GM19351 (cell line): ENCODE results near the gene FNDC3B.

ENCODE experiments used
- ATAC-seq: cut with Tn5 transposase; IDR thresholded peaks from one replicate; pipeline ENCODE4 v1.9.1; 2021; ENCODE audit warnings: mild to moderate bottlenecking, moderate library complexity; ENCODE audit not compliant: unreplicated experiment

The FNDC3B gene

GRCh38 chr3:172184106-172184822, 144.9 kb downstream of the FNDC3B start:
- no peak for ATAC-seq

GRCh38 chr3:172185907-172186306, 146.5 kb downstream of the FNDC3B start:
- no peak for ATAC-seq

- no peak for ATAC-seq
Observed at GRCh38 chr3:172186607-172187006, 147.2 kb downstream of the FNDC3B start.

GRCh38 chr3:172187511-172187910, 148.1 kb downstream of the FNDC3B start:
- ATAC-seq = no peak

GRCh38 chr3:172188511-172188910, 149.1 kb downstream of the FNDC3B start:
- ATAC-seq = no peak

- no peak for ATAC-seq
Observed at GRCh38 chr3:172189213-172189612, 149.8 kb downstream of the FNDC3B start.

- no peak for ATAC-seq
Observed at GRCh38 chr3:172189987-172190603, 150.7 kb downstream of the FNDC3B start.

GRCh38 chr3:172190980-172191379, 151.6 kb downstream of the FNDC3B start:
- no peak for ATAC-seq

GRCh38 chr3:172191629-172192028, 152.3 kb downstream of the FNDC3B start:
- no peak for ATAC-seq

GRCh38 chr3:172192830-172193415, 153.5 kb downstream of the FNDC3B start:
- ATAC-seq = no peak

- no peak for ATAC-seq
Observed at GRCh38 chr3:172193436-172193835, 154.1 kb downstream of the FNDC3B start.

- no peak for ATAC-seq
Observed at GRCh38 chr3:172194702-172195406, 155.5 kb downstream of the FNDC3B start.

GRCh38 chr3:172195407-172195754, 156.0 kb downstream of the FNDC3B start:
- ATAC-seq = no peak

GRCh38 chr3:172197344-172197743, 158.0 kb downstream of the FNDC3B start:
- ATAC-seq = no peak

- ATAC-seq = no peak
Observed at GRCh38 chr3:172198428-172198827, 159.1 kb downstream of the FNDC3B start.

- no peak for ATAC-seq
Observed at GRCh38 chr3:172199850-172200369, 160.5 kb downstream of the FNDC3B start.

GRCh38 chr3:172201136-172201869, 161.9 kb downstream of the FNDC3B start:
- ATAC-seq = no peak

GRCh38 chr3:172201870-172202236, 162.5 kb downstream of the FNDC3B start:
- ATAC-seq = no peak

- ATAC-seq = no peak
Observed at GRCh38 chr3:172202797-172203196, 163.4 kb downstream of the FNDC3B start.

GRCh38 chr3:172203522-172204258, 164.3 kb downstream of the FNDC3B start:
- no peak for ATAC-seq
